Panc1 (cell line): ENCODE results near the gene CHST1. TPM values are rescaled to one million over a fixed set of nuclear protein-coding genes. Genes with fewer than 3 reads are reported as not detected.

Experiments
- ATAC-seq: fragments of 200-7000 bp; cut with Tn5 transposase; 2 replicates; pipeline ENCODE4 v1.9.1; 2020; ENCODE audit warnings: mild to moderate bottlenecking, moderate library complexity
- BruUV-seq: library from RNA; stranded (reverse); fragments of 400-500 nt; replicated peaks from 2 replicates; lab custom pipeline; 2021; lab: Mats Ljungman, UMichigan
- CTCF ChIA-PET: fragments of 300-600 bp; sonication (Branson Sonifier 250); formaldehyde crosslinking; loops from one replicate; lab custom pipeline; 2022; ENCODE audit warnings: antibody characterized with exemption; lab: Charles Lee
- POLR2A ChIA-PET: fragments of 300-600 bp; sonication (Branson Sonifier 250); formaldehyde crosslinking; loops from one replicate; lab custom pipeline; 2022; ENCODE audit warnings: antibody characterized with exemption; lab: Charles Lee
- DNase-seq: peaks from one replicate; pipeline ENCODE4 v3.0.0-alpha.2; 2010; ENCODE audit warnings: low read depth, low spot score
- H3K27ac ChIP-seq: 2 replicates; pipeline ENCODE4 v1.5.1; 2011; ENCODE audit warnings: mild to moderate bottlenecking, low read length, inconsistent platforms
- H3K27me3 ChIP-seq: fragments of 200-500 bp; sonication (Bioruptor generic); 2 replicates; pipeline ENCODE4 v1.6.0; 2014; ENCODE audit warnings: low read length, inconsistent platforms; ENCODE audit not compliant: control insufficient read depth, insufficient read depth
- H3K36me3 ChIP-seq: fragments of 200-500 bp; sonication (Bioruptor generic); 2 replicates; pipeline ENCODE4 v1.5.1; 2014; ENCODE audit warnings: inconsistent platforms, mild to moderate bottlenecking, low read length, moderate library complexity; ENCODE audit not compliant: control insufficient read depth, insufficient read depth
- H3K4me1 ChIP-seq: 2 replicates; pipeline ENCODE4 v1.5.1; 2011; ENCODE audit warnings: inconsistent platforms, mild to moderate bottlenecking, low read length, moderate library complexity; ENCODE audit not compliant: control insufficient read depth, insufficient read depth
- H3K4me3 ChIP-seq, 2 experiments: 2 replicates each; pipeline ENCODE4 v1.5.1; 2011 to 2012; ENCODE audit warnings: low read depth in 2 of 2, low read length in 2 of 2, mild to moderate bottlenecking in 2 of 2, inconsistent platforms in 1 of 2, moderate library complexity in 1 of 2
- H3K9me3 ChIP-seq: fragments of 200-500 bp; sonication (Bioruptor generic); 2 replicates; pipeline ENCODE4 v1.5.1; 2014; ENCODE audit warnings: low read depth, mild to moderate bottlenecking, inconsistent platforms, low read length, moderate library complexity; ENCODE audit not compliant: control insufficient read depth, insufficient read depth
- CTCF ChIP-seq: fragments of 450-650 bp; IDR thresholded peaks from 2 replicates; pipeline ENCODE4 v1.5.1; 2017; ENCODE audit warnings: mild to moderate bottlenecking
- POLR2AphosphoS5 ChIP-seq: IDR thresholded peaks from 2 replicates; pipeline ENCODE4 v1.6.1; 2012; ENCODE audit warnings: mild to moderate bottlenecking, low read depth, low read length, moderate library complexity
- REST ChIP-seq, 2 experiments: IDR thresholded peaks; 2 replicates each; pipeline ENCODE4 v1.6.1; 2011 to 2012; ENCODE audit warnings: low read depth in 2 of 2, control low read depth in 1 of 2, low read length in 1 of 2, mild to moderate bottlenecking in 1 of 2, moderate library complexity in 1 of 2; ENCODE audit not compliant: insufficient read depth in 1 of 2
- SIN3A ChIP-seq: IDR thresholded peaks from 2 replicates; pipeline ENCODE4 v1.6.1; 2012; ENCODE audit warnings: low read depth, mild to moderate bottlenecking, low read length, moderate library complexity, borderline replicate concordance; ENCODE audit not compliant: insufficient read depth
- TCF7L2 ChIP-seq: IDR thresholded peaks from 2 replicates; pipeline ENCODE4 v1.6.1; 2011; ENCODE audit warnings: mild to moderate bottlenecking, low read depth, low read length, inconsistent platforms
- in situ Hi-C: cut with HindIII; loops from 2 replicates; pipeline ENCODE4 v1.10.0; 2016; ENCODE audit warnings: low sequenced_read_pairs, low pct_unique_long_range_greater_than_20kb
- intact Hi-C: fragments of 100-400 bp; cut with micrococcal nuclease; formaldehyde crosslinking; loops from one replicate; pipeline ENCODE4 v1.10.0; 2022; ENCODE audit not compliant: unreplicated experiment
- total RNA-seq: library from RNA; stranded (reverse); gene quantifications from one replicate; pipeline ENCODE4 v1.2.1, GENCODE V29; 2021; ENCODE audit not compliant: unreplicated experiment

Gene CHST1
- total RNA-seq, 1 experiment from 2014 or later: not detected

- Histone ChIP-seq H3K27ac (no peak overlapping the region), H3K36me3 (no peaks in the 10 kb centered on the region), H3K4me1 (no peaks in the 10 kb centered on the region), H3K4me3 (no peak overlapping the region), H3K27me3 (peaks cover 15% of the 10 kb centered on the region), H3K9me3 (no peaks in the 10 kb centered on the region)
- intact Hi-C loops: no loop called here
- in situ Hi-C loops: no loop called here
- ATAC-seq (peak; percentile 82), DNase-seq (no peak)
- CTCF ChIA-PET: no interaction called here
- POLR2A ChIA-PET: no interaction called here
- TF ChIP-seq REST (IDR thresholded peaks at IDR 0.05; ENCODE audit: insufficient read depth in 1 of 2, low read depth in 2 of 2, low read length in 1 of 2): no peak
- TF ChIP-seq CTCF: no peak
- no peak for TF ChIP-seq SIN3A
- TF ChIP-seq POLR2AphosphoS5: no peak
- no peak for TF ChIP-seq TCF7L2
- no TSS peak for BruUV-seq
Observed at GRCh38 chr11:45646275-45646927, 19.0 kb downstream of the CHST1 start.

DNA sequence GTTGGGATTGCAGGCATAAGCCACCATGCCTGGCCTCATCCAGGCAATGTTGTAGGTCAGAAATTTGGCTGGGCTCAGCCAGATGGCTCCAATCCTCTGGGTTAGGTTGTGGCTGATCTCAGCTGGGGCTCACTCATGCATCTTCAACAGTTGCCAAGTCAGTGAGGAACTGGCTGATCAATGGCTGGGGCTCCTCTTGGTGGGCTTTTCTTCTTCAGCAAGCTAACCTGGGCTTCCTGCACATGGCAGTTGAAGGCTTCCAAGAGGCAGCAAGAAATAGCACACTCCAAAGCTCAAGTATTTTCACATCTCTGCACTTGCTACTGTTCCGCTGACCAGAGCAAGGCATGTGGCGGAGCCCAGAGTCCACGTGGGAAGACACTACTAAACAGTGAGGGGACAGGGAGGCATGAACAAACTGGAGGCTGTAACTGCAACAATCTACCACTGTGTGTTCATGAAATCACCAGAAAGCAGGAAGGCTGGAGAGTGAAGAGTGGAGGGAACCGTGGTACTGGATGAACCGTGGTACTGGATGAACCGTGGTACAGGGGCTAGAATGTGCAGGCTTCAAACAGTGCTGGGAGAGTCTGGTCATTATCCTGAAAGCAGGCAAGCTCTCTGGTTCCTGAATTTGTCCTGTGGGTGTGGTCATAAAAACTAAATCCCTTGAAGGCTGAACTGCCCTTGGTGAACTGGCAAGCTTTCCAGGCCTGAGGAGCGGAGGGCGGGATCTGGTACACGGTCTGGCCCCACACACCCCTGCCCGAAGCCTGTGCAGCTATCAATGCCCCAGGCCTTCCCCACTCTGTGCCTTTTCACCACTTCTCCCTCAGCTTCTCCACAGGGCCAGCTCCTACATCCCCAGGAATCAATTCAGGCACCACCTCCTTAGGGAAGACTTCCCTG is 20.2 kb downstream of the CHST1 start:
- no peak overlapping the region for H3K4me3 ChIP-seq
- no peak for DNase-seq
- ATAC-seq: no peak
- H3K27ac ChIP-seq: no peak overlapping the region
- H3K4me1 ChIP-seq: no peaks in the 10 kb centered on the region
- in situ Hi-C loops (no loop called here), intact Hi-C loops (no loop called here)
- POLR2A ChIA-PET: no interaction called here
- no TSS peak for BruUV-seq
- H3K27me3 ChIP-seq: peaks cover 17% of the 10 kb centered on the region
- CTCF ChIA-PET: no interaction called here
- no peaks in the 10 kb centered on the region for H3K9me3 ChIP-seq
- TF ChIP-seq SIN3A: no peak
- no peak for TF ChIP-seq POLR2AphosphoS5
- no peak for TF ChIP-seq CTCF
- no peak for TF ChIP-seq TCF7L2
- H3K36me3 ChIP-seq: no peaks in the 10 kb centered on the region
